H9 (cell line): ENCODE results near the gene C6orf62. TPM values are rescaled to one million over a fixed set of nuclear protein-coding genes. Genes with fewer than 3 reads are reported as not detected.

Experiments used
- DNase-seq: peaks from one replicate; pipeline ENCODE4 v3.0.0-alpha.2; 2017
- H2AFZ ChIP-seq: one replicate; pipeline ENCODE4 v1.6.1; 2013; ENCODE audit warnings: mild to moderate bottlenecking, low read length, control low read depth, moderate library complexity
- H2AK5ac ChIP-seq: 2 replicates; pipeline ENCODE4 v1.6.1; 2013; ENCODE audit warnings: low read length, control low read depth, mixed read lengths; ENCODE audit not compliant: insufficient read length
- H2BK120ac ChIP-seq: one replicate; pipeline ENCODE4 v1.6.1; 2013; ENCODE audit warnings: low read depth, mild to moderate bottlenecking, low read length, control low read depth, inconsistent platforms; ENCODE audit not compliant: poor library complexity, severe bottlenecking
- H2BK12ac ChIP-seq: 2 replicates; pipeline ENCODE4 v1.6.1; 2013; ENCODE audit warnings: low read length, control low read depth, mixed read lengths, low read depth; ENCODE audit not compliant: insufficient read length
- H2BK15ac ChIP-seq: 2 replicates; pipeline ENCODE4 v1.6.1; 2013; ENCODE audit warnings: low read depth, low read length, control low read depth
- H2BK20ac ChIP-seq: one replicate; pipeline ENCODE4 v1.6.1; 2013; ENCODE audit warnings: low read depth, mild to moderate bottlenecking, low read length, control low read depth, inconsistent platforms; ENCODE audit not compliant: poor library complexity, severe bottlenecking
- H2BK5ac ChIP-seq: 2 replicates; pipeline ENCODE4 v1.6.1; 2013; ENCODE audit warnings: low read length, control low read depth, mixed read lengths; ENCODE audit not compliant: insufficient read length
- H3K14ac ChIP-seq: 2 replicates; pipeline ENCODE4 v1.6.1; 2013; ENCODE audit warnings: low read length, control low read depth; ENCODE audit not compliant: insufficient read depth
- H3K18ac ChIP-seq: 2 replicates; pipeline ENCODE4 v1.6.1; 2013; ENCODE audit warnings: low read depth, mild to moderate bottlenecking, mixed read lengths, low read length, control low read depth; ENCODE audit not compliant: insufficient read length
- H3K23ac ChIP-seq: 2 replicates; pipeline ENCODE4 v1.6.1; 2013; ENCODE audit warnings: low read length, control low read depth, mixed read lengths, low read depth; ENCODE audit not compliant: insufficient read length
- H3K23me2 ChIP-seq: 2 replicates; pipeline ENCODE4 v1.6.1; 2013; ENCODE audit warnings: low read depth, mild to moderate bottlenecking, mixed read lengths, low read length, control low read depth; ENCODE audit not compliant: insufficient read length, poor library complexity, severe bottlenecking
- H3K27ac ChIP-seq: 2 replicates; pipeline ENCODE4 v1.5.1; 2013; ENCODE audit warnings: low read length, control low read depth, mixed read lengths, low read depth; ENCODE audit not compliant: insufficient read length
- H3K27me3 ChIP-seq: 2 replicates; pipeline ENCODE4 v1.6.1; 2013; ENCODE audit warnings: low read length, control low read depth, inconsistent platforms; ENCODE audit not compliant: insufficient read depth
- H3K4ac ChIP-seq: 2 replicates; pipeline ENCODE4 v1.6.1; 2013; ENCODE audit warnings: low read depth, mild to moderate bottlenecking, control low read depth, inconsistent platforms, low read length, moderate library complexity
- H3K4me1 ChIP-seq: 2 replicates; pipeline ENCODE4 v1.6.1; 2013; ENCODE audit warnings: low read length, control low read depth, inconsistent platforms; ENCODE audit not compliant: insufficient read depth
- H3K4me2 ChIP-seq: 2 replicates; pipeline ENCODE4 v1.6.1; 2013; ENCODE audit warnings: low read length, control low read depth, mixed read lengths; ENCODE audit not compliant: insufficient read length, insufficient read depth
- H3K56ac ChIP-seq: 2 replicates; pipeline ENCODE4 v1.6.1; 2013; ENCODE audit warnings: low read depth, mild to moderate bottlenecking, mixed read lengths, low read length, control low read depth; ENCODE audit not compliant: insufficient read length
- H3K79me1 ChIP-seq: 2 replicates; pipeline ENCODE4 v1.6.1; 2013; ENCODE audit warnings: low read depth, mild to moderate bottlenecking, moderate library complexity, low read length, control low read depth, inconsistent platforms; ENCODE audit not compliant: insufficient read depth, poor library complexity, severe bottlenecking
- H3K79me2 ChIP-seq: 2 replicates; pipeline ENCODE4 v1.6.1; 2013; ENCODE audit warnings: low read length, control low read depth, inconsistent platforms; ENCODE audit not compliant: insufficient read depth
- H3K9ac ChIP-seq: 2 replicates; pipeline ENCODE4 v1.6.1; 2013; ENCODE audit warnings: low read length, control low read depth, mixed read lengths; ENCODE audit not compliant: insufficient read length; ENCODE audit errors: extremely low read depth
- H3K9me3 ChIP-seq: one replicate; pipeline ENCODE4 v1.6.1; 2013; ENCODE audit warnings: low read depth, low read length, inconsistent platforms; ENCODE audit not compliant: control insufficient read depth
- H3T11ph ChIP-seq: one replicate; pipeline ENCODE4 v1.6.1; 2013; ENCODE audit warnings: mild to moderate bottlenecking, low read length, control low read depth, inconsistent platforms
- H4K20me1 ChIP-seq: one replicate; pipeline ENCODE4 v1.6.1; 2013; ENCODE audit not compliant: control insufficient read depth, insufficient read length, insufficient read depth
- H4K5ac ChIP-seq: 2 replicates; pipeline ENCODE4 v1.6.1; 2013; ENCODE audit warnings: low read depth, mild to moderate bottlenecking, mixed read lengths, low read length, control low read depth; ENCODE audit not compliant: insufficient read length
- H4K8ac ChIP-seq: replicated peaks from 2 replicates; pipeline ENCODE4 v1.6.1; 2013; ENCODE audit warnings: low read length, control low read depth, mixed read lengths, low read depth; ENCODE audit not compliant: insufficient read length
- H4K91ac ChIP-seq: 2 replicates; pipeline ENCODE4 v1.6.1; 2013; ENCODE audit warnings: low read depth, mild to moderate bottlenecking, moderate library complexity, mixed read lengths, low read length, control low read depth; ENCODE audit not compliant: insufficient read length
- H3K27ac Mint-ChIP-seq, 3 experiments: 2 replicates in 2 of 3; 3 replicates in 1 of 3; pipeline ENCODE4 v1.8.0; 2020 to 2021; ENCODE audit warnings: mixed read lengths in 3 of 3, mild to moderate bottlenecking in 1 of 3, moderate library complexity in 1 of 3
- H3K27me3 Mint-ChIP-seq: 2 replicates; pipeline ENCODE4 v1.8.0; 2021; ENCODE audit warnings: low read depth, mild to moderate bottlenecking, moderate library complexity, mixed read lengths
- H3K36me3 Mint-ChIP-seq, 3 experiments: 2 replicates in 2 of 3; 3 replicates in 1 of 3; pipeline ENCODE4 v1.8.0; 2020 to 2021; ENCODE audit warnings: low read depth in 3 of 3, mixed read lengths in 3 of 3; ENCODE audit not compliant: insufficient read depth in 1 of 3
- H3K4me1 Mint-ChIP-seq, 2 experiments: 2 replicates each; pipeline ENCODE4 v1.8.0; 2020; ENCODE audit warnings: mixed read lengths in 2 of 2
- H3K4me3 Mint-ChIP-seq, 2 experiments: 2 replicates in 1 of 2; 3 replicates in 1 of 2; pipeline ENCODE4 v1.8.0; 2020 to 2021; ENCODE audit warnings: mild to moderate bottlenecking in 2 of 2, mixed read lengths in 2 of 2, moderate library complexity in 1 of 2
- H3K9me3 Mint-ChIP-seq, 2 experiments: 2 replicates in 1 of 2; 3 replicates in 1 of 2; pipeline ENCODE4 v1.8.0; 2020; ENCODE audit warnings: mild to moderate bottlenecking in 2 of 2, mixed read lengths in 2 of 2, moderate library complexity in 1 of 2
- WGBS: extraction: QIAGEN DNeasy Blood & Tissue Kit; methylation state at CpG from one replicate; pipeline ENCODE4 v1.1.7; 2013; ENCODE audit warnings: missing lambda C conversion rate, low lambda C conversion rate, mixed read lengths; ENCODE audit not compliant: insufficient read length; ENCODE audit errors: extremely low coverage; 5-methylcytosine and 5-hydroxymethylcytosine counted together
- total RNA-seq: library from RNA; stranded (reverse); gene quantifications from 2 replicates; pipeline ENCODE4 v1.2.1, GENCODE V29; 2021
- TF ChIP-seq, protein P1 (sequence below): fragments of 200-600 bp; sonication (generic); conservative IDR thresholded peaks from 3 replicates; pipeline ENCODE4 v1.8.0; 2021; ENCODE audit warnings: antibody characterized with exemption, mild to moderate bottlenecking

C6orf62 gene
- total RNA-seq, 1 experiment from 2014 or later: 125 TPM

DNA sequence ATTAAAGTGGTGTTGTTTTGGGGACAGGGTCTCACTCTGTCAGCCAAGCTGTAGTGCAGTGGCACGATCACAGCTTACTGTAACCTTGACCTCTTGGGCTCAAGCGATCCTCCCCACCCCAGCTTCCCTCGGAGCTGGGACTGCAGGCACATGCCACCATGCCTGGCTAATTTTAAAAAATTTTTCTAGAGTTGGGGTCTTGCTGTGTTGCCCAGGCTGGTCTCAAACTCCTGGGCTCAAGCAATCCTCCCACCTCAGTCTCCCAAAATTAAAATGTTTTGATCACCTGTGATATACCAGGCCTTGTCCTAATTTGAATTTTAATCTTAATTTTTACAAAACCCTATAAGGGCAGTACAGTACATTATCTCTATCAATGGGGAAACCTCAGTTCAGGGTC is 26.5 kb downstream of the C6orf62 start:
- Mint-ChIP-seq H3K27ac (no peak overlapping the region), H3K36me3 (peaks cover under 1 to 3% (median 2%) of the 10 kb centered on the region in 3 experiments; a peak in 5 of 7 replicates), H3K27me3 (no peaks in the 10 kb centered on the region), H3K9me3 (no peaks in the 10 kb centered on the region), H3K4me1 (no peaks in the 10 kb centered on the region; a peak in 2 of 4 replicates), H3K4me3 (no peak overlapping the region)
- Histone ChIP-seq H2AK5ac (no peak overlapping the region), H3K23me2 (no peaks in the 10 kb centered on the region), H2BK20ac (no peak overlapping the region), H3K9me3 (no peaks in the 10 kb centered on the region), H3K9ac (no peak overlapping the region), H3K79me1 (no peaks in the 10 kb centered on the region), H3K14ac (no peak overlapping the region), H2BK120ac (no peak overlapping the region), H3K18ac (no peak overlapping the region), H3K27ac (no peak overlapping the region), H3K79me2 (no peaks in the 10 kb centered on the region), H4K5ac (no peak overlapping the region), H4K20me1 (no peaks in the 10 kb centered on the region), H4K8ac (no peak overlapping the region), H4K91ac (no peak overlapping the region), H3T11ph (no peak overlapping the region), H2BK12ac (no peak overlapping the region), H3K4me1 (no peaks in the 10 kb centered on the region), H3K4me2 (no peak overlapping the region), H3K23ac (no peak overlapping the region), H2BK5ac (no peak overlapping the region), H3K4ac (no peak overlapping the region), H2AFZ (no peak overlapping the region), H2BK15ac (no peak overlapping the region), H3K56ac (no peak overlapping the region), H3K27me3 (no peaks in the 10 kb centered on the region)
- DNase-seq: no peak
- TF ChIP-seq, protein P1, sequence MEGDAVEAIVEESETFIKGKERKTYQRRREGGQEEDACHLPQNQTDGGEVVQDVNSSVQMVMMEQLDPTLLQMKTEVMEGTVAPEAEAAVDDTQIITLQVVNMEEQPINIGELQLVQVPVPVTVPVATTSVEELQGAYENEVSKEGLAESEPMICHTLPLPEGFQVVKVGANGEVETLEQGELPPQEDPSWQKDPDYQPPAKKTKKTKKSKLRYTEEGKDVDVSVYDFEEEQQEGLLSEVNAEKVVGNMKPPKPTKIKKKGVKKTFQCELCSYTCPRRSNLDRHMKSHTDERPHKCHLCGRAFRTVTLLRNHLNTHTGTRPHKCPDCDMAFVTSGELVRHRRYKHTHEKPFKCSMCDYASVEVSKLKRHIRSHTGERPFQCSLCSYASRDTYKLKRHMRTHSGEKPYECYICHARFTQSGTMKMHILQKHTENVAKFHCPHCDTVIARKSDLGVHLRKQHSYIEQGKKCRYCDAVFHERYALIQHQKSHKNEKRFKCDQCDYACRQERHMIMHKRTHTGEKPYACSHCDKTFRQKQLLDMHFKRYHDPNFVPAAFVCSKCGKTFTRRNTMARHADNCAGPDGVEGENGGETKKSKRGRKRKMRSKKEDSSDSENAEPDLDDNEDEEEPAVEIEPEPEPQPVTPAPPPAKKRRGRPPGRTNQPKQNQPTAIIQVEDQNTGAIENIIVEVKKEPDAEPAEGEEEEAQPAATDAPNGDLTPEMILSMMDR: no peak
- no CpG with 5 or more reads among the region's 3 CpGs for WGBS
